ENCODE measurements around the gene PLXDC1. TPM values are rescaled to one million over a fixed set of nuclear protein-coding genes. Genes with fewer than 3 reads are reported as not detected.
A peak's percentile ranks its signal among the peaks of the same experiment; 100 is the strongest.

Gene PLXDC1
- total RNA-seq, 2 experiments from 2014 or later, result 7.2 to 7.3 TPM

GRCh38 chr17:39096508-39097149, 54.8 kb downstream of the PLXDC1 start:
- Mint-ChIP-seq H3K36me3 (ENCODE audit: low read depth) (no peaks in the 10 kb centered on the region), H3K4me1 (peaks cover 56% of the 10 kb centered on the region), H3K27ac (peak overlapping the region; percentile 96), H3K9me3 (no peaks in the 10 kb centered on the region), H3K4me3 (peak overlapping the region; percentile 70), H3K27me3 (no peaks in the 10 kb centered on the region)
- DNase-seq, result peak; percentile 72
- ChIA-PET CTCF (interaction anchor here (0.8 to 1.1 kb wide), 2 partner anchors 112 to 113 kb away, joined by 3 to 9 read pairs; no protein-coding TSS in a partner anchor), POLR2A (interaction anchor here (0.9 kb wide), 1 partner anchor 103 kb away, joined by 3 read pairs; the partner anchor contains the start of gene RPL19)

DNA sequence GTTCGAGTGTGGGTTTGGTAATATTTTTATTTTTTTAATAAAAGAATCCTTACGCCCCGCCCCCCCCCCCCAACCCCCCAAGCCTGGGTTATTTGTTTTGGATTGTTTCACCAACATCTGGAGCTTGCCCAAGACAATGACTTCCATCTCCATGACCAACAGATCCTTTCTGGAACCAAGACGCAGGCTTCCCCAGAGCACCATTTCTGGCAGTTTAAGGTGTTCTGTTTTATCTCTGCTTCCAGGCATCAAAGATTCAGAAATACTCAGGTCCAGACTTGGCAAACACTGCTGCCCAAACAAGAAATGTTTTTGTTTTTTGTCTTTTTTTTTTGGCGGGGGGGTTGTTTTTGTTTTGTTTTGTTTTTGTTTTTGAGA, 56.1 kb downstream of the PLXDC1 start:
- Mint-ChIP-seq H3K4me3 (peak overlapping the region; percentile 70), H3K27ac (peak overlapping the region; percentile 96), H3K36me3 (ENCODE audit: low read depth) (no peaks in the 10 kb centered on the region), H3K27me3 (no peaks in the 10 kb centered on the region), H3K4me1 (peaks cover 68% of the 10 kb centered on the region), H3K9me3 (no peaks in the 10 kb centered on the region)
- ChIA-PET POLR2A (interaction anchor here (1.0 to 1.5 kb wide), 4 partner anchors 39 to 224 kb away, joined by 3 to 6 read pairs (median 4); no protein-coding TSS in a partner anchor), CTCF (interaction anchor here (1.1 to 1.5 kb wide), 2 partner anchors 58 to 70 kb away, joined by 5 to 11 read pairs; no protein-coding TSS in a partner anchor)
- no peak for DNase-seq

- Mint-ChIP-seq H3K9me3 (no peaks in the 10 kb centered on the region), H3K27ac (peak overlapping the region; percentile 88), H3K4me3 (peak overlapping the region; percentile 69), H3K36me3 (ENCODE audit: low read depth) (no peaks in the 10 kb centered on the region), H3K27me3 (no peaks in the 10 kb centered on the region), H3K4me1 (peaks cover 68% of the 10 kb centered on the region)
- peak; percentile 73 for DNase-seq
- ChIA-PET POLR2A (interaction anchor here (1.0 to 1.5 kb wide), 4 partner anchors 38 to 224 kb away, joined by 3 to 6 read pairs (median 4); no protein-coding TSS in a partner anchor), CTCF (interaction anchor here (1.1 to 1.5 kb wide), 2 partner anchors 59 to 70 kb away, joined by 5 to 11 read pairs; no protein-coding TSS in a partner anchor)
Measured at GRCh38 chr17:39094607-39095308, 56.7 kb downstream of the PLXDC1 start.

- Mint-ChIP-seq H3K9me3 (no peaks in the 10 kb centered on the region), H3K27ac (peak overlapping the region; percentile 94), H3K36me3 (ENCODE audit: low read depth) (no peaks in the 10 kb centered on the region), H3K4me3 (peak overlapping the region; percentile 56), H3K4me1 (peaks cover 65% of the 10 kb centered on the region), H3K27me3 (no peaks in the 10 kb centered on the region)
- CTCF ChIA-PET, result interaction anchor here (0.6 to 2.5 kb wide), 12 partner anchors 9 to 110 kb away, joined by 3 to 20 read pairs (median 4); partner anchors contain the start of genes ARL5C and PLXDC1
- POLR2A ChIA-PET, result interaction anchor here (1.2 to 1.6 kb wide), 4 partner anchors 10 to 107 kb away, joined by 3 to 9 read pairs (median 6); partner anchors contain the start of genes PLXDC1 and RPL19
- DNase-seq, result peak; percentile 18
Measured at GRCh38 chr17:39092692-39093230, 58.7 kb downstream of the PLXDC1 start.

DNA sequence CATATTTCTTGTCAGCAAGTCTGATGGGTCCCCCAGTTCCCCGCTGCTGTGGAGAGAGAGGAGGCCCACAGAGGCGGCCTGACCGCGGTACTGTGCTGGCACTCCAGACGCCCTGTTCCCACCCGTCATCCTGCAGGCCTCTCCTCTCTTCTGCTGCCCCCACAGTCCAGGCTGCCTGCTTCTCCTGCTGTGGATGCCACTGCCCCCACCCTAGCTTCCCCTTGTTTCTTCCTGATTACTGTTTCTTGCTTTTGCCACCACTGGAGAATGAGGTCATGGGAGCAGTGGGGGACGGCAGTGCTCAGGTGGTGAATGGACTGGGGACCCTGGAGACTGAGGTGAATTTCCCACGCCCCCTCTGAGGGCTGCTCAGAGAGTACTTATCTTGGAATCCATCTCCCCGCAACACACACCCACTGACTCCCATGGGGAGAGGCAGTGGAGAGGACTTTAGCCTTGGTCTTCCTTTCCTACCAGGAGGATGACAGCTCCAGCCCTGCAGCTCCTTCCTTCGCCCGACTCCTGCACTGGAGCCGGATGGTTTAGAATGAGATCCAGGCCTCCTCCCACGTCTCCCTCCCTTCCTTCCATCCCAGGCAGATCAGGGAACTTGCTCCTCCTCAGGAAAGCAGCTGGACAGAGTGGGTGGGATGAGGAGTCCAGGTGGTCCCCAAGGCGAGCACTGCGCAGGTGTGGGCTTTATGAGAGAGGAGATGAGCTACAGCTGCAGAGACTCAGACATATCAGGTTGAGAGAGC, 60.4 kb downstream of the PLXDC1 start:
- DNase-seq, result no peak
- Mint-ChIP-seq H3K27me3 (no peaks in the 10 kb centered on the region), H3K4me1 (peaks cover 51% of the 10 kb centered on the region), H3K36me3 (ENCODE audit: low read depth) (no peaks in the 10 kb centered on the region), H3K9me3 (no peaks in the 10 kb centered on the region), H3K27ac (peak overlapping the region; percentile 35), H3K4me3 (no peak overlapping the region)
- ChIA-PET CTCF (interaction anchor here (0.6 to 2.5 kb wide), 4 partner anchors 62 to 1237 kb away, joined by 3 to 20 read pairs (median 8); partner anchors contain the start of gene RPL19), POLR2A (interaction anchor here (1.1 to 1.2 kb wide), 2 partner anchors 10 to 21 kb away, joined by 3 read pairs; no protein-coding TSS in a partner anchor)

DNA sequence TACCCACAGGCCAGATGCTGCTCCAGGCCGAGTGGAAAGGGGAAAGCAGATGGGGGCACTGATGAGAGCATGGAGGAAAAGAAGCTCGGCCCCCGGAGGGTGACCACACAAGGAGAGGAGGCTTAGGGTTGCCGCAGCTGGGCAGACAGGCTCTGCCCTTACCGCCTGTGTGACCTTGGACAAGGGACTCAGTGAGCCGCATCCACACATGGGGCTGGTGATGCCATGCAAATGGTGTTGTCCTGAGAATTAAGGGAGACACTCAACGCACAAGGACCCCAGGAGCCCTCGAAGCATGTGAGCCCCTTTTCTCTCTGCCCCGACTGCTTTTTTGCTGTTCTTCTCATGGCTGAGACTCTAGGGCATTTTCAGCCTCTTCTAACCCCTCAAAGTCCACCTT, 61.0 kb downstream of the PLXDC1 start:
- Mint-ChIP-seq H3K27me3 (no peaks in the 10 kb centered on the region), H3K9me3 (no peaks in the 10 kb centered on the region), H3K27ac (no peak overlapping the region), H3K4me1 (peaks cover 44% of the 10 kb centered on the region), H3K36me3 (ENCODE audit: low read depth) (no peaks in the 10 kb centered on the region), H3K4me3 (no peak overlapping the region)
- CTCF ChIA-PET, result interaction anchor here (1.8 kb wide), 1 partner anchor 74 kb away, joined by 5 read pairs; no protein-coding TSS in a partner anchor
- DNase-seq, result no peak
- POLR2A ChIA-PET, result no interaction called here

DNA sequence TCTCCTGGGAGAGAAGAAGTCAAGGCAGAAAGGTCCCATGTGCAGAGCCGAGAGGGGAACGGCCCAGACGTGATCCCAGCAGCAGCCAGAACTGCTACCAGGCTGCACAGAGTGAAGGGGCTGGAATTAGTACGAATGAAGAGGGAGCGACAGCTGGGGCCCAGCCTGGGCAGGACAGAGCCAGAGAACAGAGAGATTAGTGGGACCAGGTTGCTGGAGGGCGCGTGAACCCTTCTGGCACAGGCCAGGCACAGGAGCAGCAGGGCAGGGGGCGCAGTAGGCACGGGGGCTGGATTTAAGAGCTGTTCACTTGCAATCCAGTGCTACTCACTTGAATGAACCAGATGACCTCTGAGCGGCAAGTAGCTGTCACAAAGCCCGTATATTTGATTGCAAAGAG, 66.9 kb downstream of the PLXDC1 start:
- H3K27me3 Mint-ChIP-seq, result peaks cover 3% of the 10 kb centered on the region
- no peaks in the 10 kb centered on the region for H3K9me3 Mint-ChIP-seq
- no peak for DNase-seq
- H3K27ac Mint-ChIP-seq, result no peak overlapping the region
- H3K36me3 Mint-ChIP-seq (ENCODE audit: low read depth), result no peaks in the 10 kb centered on the region
- POLR2A ChIA-PET, result interaction anchor here (0.8 kb wide), 1 partner anchor 377 kb away, joined by 3 read pairs; the partner anchor contains the start of gene CDK12
- H3K4me3 Mint-ChIP-seq, result no peak overlapping the region
- CTCF ChIA-PET, result interaction anchor here (1.4 kb wide), 1 partner anchor 8 kb away, joined by 3 read pairs; no protein-coding TSS in a partner anchor
- no peaks in the 10 kb centered on the region for H3K4me1 Mint-ChIP-seq

DNA sequence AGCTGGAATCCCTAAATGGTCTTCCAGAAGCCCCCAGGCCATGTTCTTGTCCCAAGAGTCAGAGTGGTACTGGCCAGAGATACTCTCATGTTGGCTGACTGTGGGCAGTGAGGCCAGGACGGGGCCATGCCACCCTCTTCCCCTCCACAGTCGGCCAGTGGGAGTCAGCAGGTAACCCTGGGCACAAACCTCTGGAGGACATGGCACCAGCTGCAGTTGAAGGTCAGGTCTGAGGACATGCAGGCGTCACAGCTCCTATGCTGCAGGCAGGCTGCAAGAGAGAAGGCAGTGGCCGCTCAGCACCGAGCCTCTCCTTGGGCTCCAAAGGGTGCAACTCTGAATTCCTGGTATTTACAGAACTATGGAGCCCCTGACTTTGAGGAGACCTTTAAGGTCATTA, 68.2 kb downstream of the PLXDC1 start:
- CTCF ChIA-PET, result no interaction called here
- H3K27ac Mint-ChIP-seq, result no peak overlapping the region
- POLR2A ChIA-PET, result interaction anchor here (1.0 kb wide), 1 partner anchor 9 kb away, joined by 7 read pairs; no protein-coding TSS in a partner anchor
- no peak for DNase-seq
- peaks cover 3% of the 10 kb centered on the region for H3K27me3 Mint-ChIP-seq
- H3K4me1 Mint-ChIP-seq, result no peaks in the 10 kb centered on the region
- no peaks in the 10 kb centered on the region for H3K36me3 Mint-ChIP-seq (ENCODE audit: low read depth)
- H3K4me3 Mint-ChIP-seq, result no peak overlapping the region
- H3K9me3 Mint-ChIP-seq, result no peaks in the 10 kb centered on the region

- Mint-ChIP-seq H3K4me1 (no peaks in the 10 kb centered on the region), H3K9me3 (no peaks in the 10 kb centered on the region), H3K36me3 (ENCODE audit: low read depth) (no peaks in the 10 kb centered on the region), H3K27me3 (peaks cover 3% of the 10 kb centered on the region), H3K27ac (no peak overlapping the region), H3K4me3 (no peak overlapping the region)
- DNase-seq, result no peak
- CTCF ChIA-PET, result interaction anchor here (1.2 kb wide), 1 partner anchor 99 kb away, joined by 4 read pairs; no protein-coding TSS in a partner anchor
- POLR2A ChIA-PET, result interaction anchor here (1.0 kb wide), 1 partner anchor 10 kb away, joined by 7 read pairs; no protein-coding TSS in a partner anchor
Measured at GRCh38 chr17:39082482-39082881, 69.0 kb downstream of the PLXDC1 start.

DNA sequence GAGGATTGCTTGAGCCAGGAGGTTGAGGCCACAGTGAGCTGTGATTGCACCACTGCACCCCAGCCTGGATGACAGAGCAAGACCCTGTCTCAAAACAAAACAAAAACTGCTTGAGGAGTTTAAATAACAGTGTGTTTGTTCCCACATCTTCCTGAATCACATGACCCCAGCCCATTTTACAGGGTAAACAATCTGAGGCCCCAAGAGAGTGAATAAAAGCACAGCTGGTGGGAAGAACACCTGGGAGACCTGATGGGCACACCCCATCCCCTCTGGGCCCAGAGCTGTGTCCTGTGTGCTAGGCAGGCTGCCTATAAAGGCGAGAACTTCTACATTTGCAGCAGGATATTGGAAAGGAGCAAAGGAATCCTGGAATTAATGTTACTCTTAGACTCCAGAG, 69.6 kb downstream of the PLXDC1 start:
- no peak overlapping the region for H3K27ac Mint-ChIP-seq
- no peak for DNase-seq
- no peaks in the 10 kb centered on the region for H3K36me3 Mint-ChIP-seq (ENCODE audit: low read depth)
- ChIA-PET CTCF (interaction anchor here (1.2 kb wide), 1 partner anchor 99 kb away, joined by 4 read pairs; no protein-coding TSS in a partner anchor), POLR2A (interaction anchor here (0.6 to 1.2 kb wide), 2 partner anchors 10 to 31 kb away, joined by 3 to 4 read pairs; no protein-coding TSS in a partner anchor)
- no peaks in the 10 kb centered on the region for H3K4me1 Mint-ChIP-seq
- no peaks in the 10 kb centered on the region for H3K9me3 Mint-ChIP-seq
- no peak overlapping the region for H3K4me3 Mint-ChIP-seq
- H3K27me3 Mint-ChIP-seq, result peaks cover 3% of the 10 kb centered on the region

- POLR2A ChIA-PET, result interaction anchor here (1.2 kb wide), 1 partner anchor 11 kb away, joined by 3 read pairs; no protein-coding TSS in a partner anchor
- Mint-ChIP-seq H3K9me3 (no peaks in the 10 kb centered on the region), H3K27me3 (peaks cover 3% of the 10 kb centered on the region), H3K36me3 (ENCODE audit: low read depth) (no peaks in the 10 kb centered on the region), H3K4me1 (no peaks in the 10 kb centered on the region), H3K4me3 (no peak overlapping the region), H3K27ac (no peak overlapping the region)
- CTCF ChIA-PET, result interaction anchor here (1.5 to 1.8 kb wide), 2 partner anchors 72 to 97 kb away, joined by 5 to 7 read pairs; no protein-coding TSS in a partner anchor
- no peak for DNase-seq
Measured at GRCh38 chr17:39080421-39081078, 70.9 kb downstream of the PLXDC1 start.

All from activated CD4-positive, alpha-beta memory T cell treated with anti-CD3 and anti-CD28 coated beads, Interleukin-2, amount 10 ng/mL, durations not matched to agents 7 days and 5 days (primary cell).